K562 (cell line): Measurements from ENCODE around the gene NFIC. TPM values are rescaled to one million over a fixed set of nuclear protein-coding genes. Genes with fewer than 3 reads are reported as not detected.
A peak's percentile ranks its signal among the peaks of the same experiment; 100 is the strongest.

Experiments
- ATF2 ChIP-seq: sonication (generic); formaldehyde crosslinking; IDR thresholded peaks from 2 replicates; pipeline ENCODE4 v1.8.1; 2022; ENCODE audit warnings: missing genetic modification reagents
- DACH1 ChIP-seq: fragments of 450-650 bp; IDR thresholded peaks from 2 replicates; pipeline ENCODE4 v1.6.1; 2018; ENCODE audit not compliant: partially characterized antibody
- DIDO1 ChIP-seq: fragments of 450-650 bp; IDR thresholded peaks from 2 replicates; pipeline ENCODE4 v1.6.1; 2016; ENCODE audit warnings: low read depth, missing biosample characterization, missing genetic modification characterization
- FOS ChIP-seq: IDR thresholded peaks from 3 replicates; pipeline ENCODE4 v1.6.1; 2011; ENCODE audit not compliant: insufficient read length; ENCODE audit errors: extremely low read depth
- GABPA ChIP-seq: fragments of 200-800 bp; sonication (Bioruptor generic); conservative IDR thresholded peaks from 2 replicates; pipeline ENCODE4 v1.6.1; 2016; ENCODE audit warnings: low read depth, missing genetic modification characterization, missing compliant biosample characterization
- KLF16 ChIP-seq: IDR thresholded peaks from 2 replicates; pipeline ENCODE4 v1.6.1; 2016; ENCODE audit warnings: antibody characterized with exemption
- PBX2 ChIP-seq, 2 experiments: IDR thresholded peaks in 1 of 2; conservative IDR thresholded peaks in 1 of 2; 2 replicates each; pipeline ENCODE4 v1.6.1; 2016; ENCODE audit warnings: low read depth in 2 of 2, mild to moderate bottlenecking in 1 of 2, missing compliant biosample characterization in 1 of 2, missing genetic modification characterization in 1 of 2, moderate library complexity in 1 of 2
- PREB ChIP-seq: sonication (generic); formaldehyde crosslinking; IDR thresholded peaks from 2 replicates; pipeline ENCODE4 v1.8.1; 2023; ENCODE audit warnings: mild to moderate bottlenecking, missing genetic modification reagents
- RBFOX2 ChIP-seq: fragments of 200-400 bp; formaldehyde crosslinking; IDR thresholded peaks from 2 replicates; pipeline ENCODE4 v1.6.1; 2017; ENCODE audit warnings: low read depth, mild to moderate bottlenecking, low read length, moderate library complexity
- SREBF2 ChIP-seq: sonication (generic); formaldehyde crosslinking; IDR thresholded peaks from 2 replicates; pipeline ENCODE4 v1.4.0; 2020; ENCODE audit warnings: mild to moderate bottlenecking, missing genetic modification reagents
- SRSF1 ChIP-seq: fragments of 200-400 bp; formaldehyde crosslinking; IDR thresholded peaks from 2 replicates; pipeline ENCODE4 v1.6.1; 2017; ENCODE audit warnings: mild to moderate bottlenecking, low read depth, low read length, moderate library complexity
- TRIM28 ChIP-seq: fragments of 450-650 bp; IDR thresholded peaks from 2 replicates; pipeline ENCODE4 v1.6.1; 2017
- ZBTB5 ChIP-seq: fragments of 450-650 bp; IDR thresholded peaks from 2 replicates; pipeline ENCODE4 v1.6.1; 2017; ENCODE audit warnings: antibody characterized with exemption
- polyA plus RNA-seq, 8 experiments: library from polyadenylated mRNA; depleted of rRNA in 4 of 8; stranded (reverse) in 5 of 8; unstranded in 3 of 8; fragments of >200 nt; fragmentation: Nextera tagmentation in 2 of 8; fragmentation: Illumina TruSeq in 1 of 8; extraction: Ambion mirVana in 2 of 8; extraction: Trizol in 1 of 8; gene quantifications; 2 replicates each; pipeline versions ENCODE4 v1.2.1 to v1.2.3, GENCODE V29; 2011 to 2014; ENCODE audit warnings: inconsistent platforms in 1 of 8, missing spikeins in 1 of 8
- total RNA-seq, 7 experiments: library from RNA; depleted of rRNA in 6 of 7; stranded (reverse); fragments of >200 nt in 6 of 7; fragmentation: Illumina TruSeq in 2 of 7; extraction: Trizol in 2 of 7; gene quantifications; 2 replicates each; pipeline versions ENCODE4 v1.2.1 to v1.2.3, GENCODE V29; 2011 to 2021; ENCODE audit warnings: low replicate concordance in 1 of 7

The NFIC gene
- total and polyA plus RNA-seq, 9 of the 15 experiments (the other 6 are each of a cell fraction or from before 2014, with no cell fraction given) = 0.71 to 62.1 (median 6.9) TPM

GRCh38 chr19:3360421-3361383, 5.7 kb upstream of the NFIC start (continued):
- TF ChIP-seq KLF16 = no peak
- TF ChIP-seq DIDO1 = no peak
- TF ChIP-seq FOS = no peak
- TF ChIP-seq GABPA (tag) = no peak
- TF ChIP-seq PBX2 (CRISPR knock-in tag; IDR thresholded peaks at IDR 0.05; ENCODE audit: low read depth) = no peak
- TF ChIP-seq PBX2 (tag; conservative IDR thresholded peaks at IDR 0.05; ENCODE audit: low read depth) = no peak
- TF ChIP-seq DACH1 = no peak
- no peak for TF ChIP-seq ATF2 (CRISPR knock-in tag)
- peak; percentile 79 for TF ChIP-seq RBFOX2
- TF ChIP-seq PREB = no peak
- TF ChIP-seq SREBF2 (CRISPR knock-in tag) = no peak
- no peak for TF ChIP-seq ZBTB5
- no peak for TF ChIP-seq TRIM28
- no peak for TF ChIP-seq SRSF1
